GM13977 (cell line): Measurements from ENCODE around the gene CDC14A.

Source experiments
- DNase-seq: peaks from one replicate; pipeline ENCODE4 v3.0.0; 2012; ENCODE audit warnings: low spot score
- CTCF ChIP-seq: IDR thresholded peaks from 2 replicates; pipeline ENCODE4 v1.5.1; 2012; ENCODE audit warnings: mild to moderate bottlenecking, control low read depth; ENCODE audit not compliant: insufficient read depth; ENCODE audit errors: extremely low read depth, missing control alignments
- in situ Hi-C: fragments of 300-500 bp; cut with MboI; formaldehyde crosslinking; loops from one replicate; pipeline ENCODE4 v1.12.0; 2022; ENCODE audit warnings: low sequenced_read_pairs, low pct_unique_long_range_greater_than_20kb, mixed read lengths, inconsistent platforms; ENCODE audit not compliant: unreplicated experiment

Gene CDC14A

GRCh38 chr1:100306735-100307313 lies 45.5 kb upstream of the CDC14A start:
- in situ Hi-C loops: no loop called here
- DNase-seq: no peak
- no peak for TF ChIP-seq CTCF

GRCh38 chr1:100308777-100309176 lies 43.5 kb upstream of the CDC14A start:
- no peak for TF ChIP-seq CTCF
- in situ Hi-C loops: no loop called here
- DNase-seq: no peak

GRCh38 chr1:100309863-100310262 lies 42.4 kb upstream of the CDC14A start:
- no peak for TF ChIP-seq CTCF
- no peak for DNase-seq
- in situ Hi-C loops: no loop called here

- in situ Hi-C loops: no loop called here
- TF ChIP-seq CTCF: no peak
- no peak for DNase-seq
These were observed 38.9 kb upstream of the CDC14A start for GRCh38 chr1:100313382-100313781.

- TF ChIP-seq CTCF: no peak
- no peak for DNase-seq
- in situ Hi-C loops: no loop called here
These were observed 35.7 kb upstream of the CDC14A start for GRCh38 chr1:100316622-100317021.

- DNase-seq: no peak
- in situ Hi-C loops: no loop called here
- TF ChIP-seq CTCF: no peak
These were observed 31.8 kb upstream of the CDC14A start for GRCh38 chr1:100320311-100321099.
